Glomerular visceral epithelial cell (primary cell): ENCODE results near the gene C19orf85.
"Not testable (repeated sequence)": the region's sequence is repeated elsewhere in the genome, so short reads cannot be mapped to it uniquely, and the experiment has no call there.

ENCODE experiments used
- DNase-seq: peaks from one replicate; pipeline ENCODE4 v3.0.0-alpha.2; 2016; ENCODE audit errors: extremely low spot score

The C19orf85 gene

DNA sequence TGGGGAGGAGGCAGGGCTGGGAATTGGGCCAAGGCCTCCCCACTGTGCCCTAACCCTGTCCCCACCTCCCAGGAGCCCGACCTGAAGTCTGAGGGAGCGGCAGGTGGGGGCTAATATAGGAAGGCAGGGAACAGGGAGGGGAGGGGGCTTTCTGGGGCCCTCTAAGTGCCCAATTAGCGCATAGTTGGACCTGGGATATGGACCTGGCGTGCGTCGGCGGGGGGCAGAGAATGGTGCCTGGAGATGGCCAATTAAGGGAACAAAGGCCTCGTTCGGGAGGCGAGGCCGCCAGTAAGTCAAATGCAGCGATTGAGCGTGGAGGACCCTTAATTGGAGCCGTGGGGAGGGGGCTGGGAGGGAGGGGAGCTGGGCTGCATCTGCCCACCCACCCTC is at the start of gene C19orf85:
Gene C19orf85, minus strand, starts transcription at position 90 of the 393 bp plus-strand sequence. CDS start 197 bp downstream, outside the sequence.
- no peak for DNase-seq

- DNase-seq, result no peak
These were observed 43.6 kb upstream of the C19orf85 start for GRCh38 chr19:55508120-55508519.

- DNase-seq, result no peak
These were observed 40.4 kb upstream of the C19orf85 start for GRCh38 chr19:55504981-55505380.

- no peak for DNase-seq
These were observed 39.7 kb upstream of the C19orf85 start for GRCh38 chr19:55504252-55504603.

- peak; percentile 95 for DNase-seq
These were observed 39.1 kb upstream of the C19orf85 start for GRCh38 chr19:55503502-55504251.

- DNase-seq, result no peak
These were observed 38.6 kb upstream of the C19orf85 start for GRCh38 chr19:55503157-55503501.

- DNase-seq, result no peak
These were observed 37.8 kb upstream of the C19orf85 start for GRCh38 chr19:55502197-55502952.

DNA sequence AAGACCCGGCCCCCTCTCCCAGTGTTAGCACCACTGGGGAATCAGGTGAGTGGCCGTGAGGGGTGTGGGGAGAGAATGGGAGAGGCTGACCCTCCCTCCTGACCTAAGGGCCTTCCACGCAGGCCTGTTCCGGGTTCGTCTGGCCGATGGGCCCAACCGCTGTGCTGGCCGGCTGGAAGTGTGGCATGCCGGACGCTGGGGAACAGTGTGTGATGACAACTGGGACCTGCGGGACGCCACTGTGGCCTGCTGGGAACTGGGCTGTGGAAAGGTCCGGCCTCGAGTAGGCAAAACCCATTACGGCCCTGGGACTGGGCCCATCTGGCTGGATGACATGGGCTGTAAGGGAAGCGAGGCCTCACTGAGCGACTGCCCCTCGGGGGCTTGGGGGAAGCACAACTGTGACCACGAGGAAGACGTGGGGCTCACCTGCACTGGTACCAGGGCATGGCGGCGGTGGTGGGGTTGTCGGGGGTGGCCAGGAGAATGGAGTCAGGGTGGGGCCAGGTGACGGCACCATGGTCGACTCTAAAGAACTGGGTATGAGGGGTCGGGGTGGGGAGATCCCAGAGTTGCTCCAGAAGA is 35.9 kb upstream of the C19orf85 start:
- no peak for DNase-seq

GRCh38 chr19:55498246-55498840 is 33.8 kb upstream of the C19orf85 start:
- DNase-seq, result no peak

DNA sequence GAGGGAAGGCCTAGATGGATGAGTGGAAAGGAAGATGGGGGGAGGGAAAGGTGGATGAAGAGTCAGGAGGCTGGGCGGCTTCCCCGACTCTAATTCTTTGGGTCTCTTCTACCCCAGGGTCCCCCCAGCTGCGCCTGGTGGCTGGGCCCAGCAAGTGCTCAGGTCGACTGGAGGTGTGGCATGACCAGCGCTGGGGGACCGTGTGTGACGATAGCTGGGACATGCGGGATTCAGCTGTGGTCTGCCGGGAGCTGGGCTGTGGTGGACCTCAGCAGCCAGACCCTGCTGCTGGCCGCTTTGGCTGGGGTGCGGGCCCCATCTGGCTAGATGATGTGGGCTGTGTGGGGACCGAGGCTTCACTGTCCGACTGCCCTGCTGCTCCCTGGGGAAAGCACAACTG is 33.2 kb upstream of the C19orf85 start:
- no peak for DNase-seq

GRCh38 chr19:55496820-55497219 is 32.3 kb upstream of the C19orf85 start:
- DNase-seq, result not testable (repeated sequence)

GRCh38 chr19:55495646-55496349 is 31.2 kb upstream of the C19orf85 start:
- DNase-seq, result no peak

GRCh38 chr19:55494172-55494761 is 29.7 kb upstream of the C19orf85 start:
- DNase-seq, result no peak

- no peak for DNase-seq
These were observed 29.2 kb upstream of the C19orf85 start for GRCh38 chr19:55493645-55494171.

DNA sequence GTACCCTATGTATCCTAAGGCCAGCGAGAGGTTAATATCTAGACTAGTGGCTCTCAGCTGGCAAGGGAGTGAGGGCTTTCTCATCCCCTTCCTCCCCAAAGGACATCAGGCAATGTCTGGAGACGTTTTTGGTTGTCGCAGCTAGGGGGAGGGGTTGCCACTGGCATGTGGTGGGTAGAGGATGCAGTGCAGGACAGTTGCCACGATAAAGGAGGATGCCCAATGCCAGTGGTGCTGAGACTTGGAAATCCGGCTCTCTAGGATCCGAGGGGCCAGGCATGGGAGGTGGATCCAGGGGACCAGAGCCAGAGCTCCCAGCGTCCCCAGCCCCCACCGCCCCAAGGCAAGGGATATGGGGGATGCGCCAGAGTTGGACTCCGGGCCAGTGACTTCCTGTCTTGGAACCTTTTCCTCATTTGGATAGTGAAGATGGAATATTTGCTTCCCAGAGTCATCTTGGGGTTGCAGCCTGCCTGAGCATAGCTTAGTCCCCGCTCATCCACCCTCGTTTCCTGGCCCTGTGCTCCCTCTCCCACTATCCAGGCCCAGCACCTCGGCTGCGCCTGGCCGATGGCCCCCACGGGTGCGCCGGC is 28.6 kb upstream of the C19orf85 start:
- no peak for DNase-seq

DNA sequence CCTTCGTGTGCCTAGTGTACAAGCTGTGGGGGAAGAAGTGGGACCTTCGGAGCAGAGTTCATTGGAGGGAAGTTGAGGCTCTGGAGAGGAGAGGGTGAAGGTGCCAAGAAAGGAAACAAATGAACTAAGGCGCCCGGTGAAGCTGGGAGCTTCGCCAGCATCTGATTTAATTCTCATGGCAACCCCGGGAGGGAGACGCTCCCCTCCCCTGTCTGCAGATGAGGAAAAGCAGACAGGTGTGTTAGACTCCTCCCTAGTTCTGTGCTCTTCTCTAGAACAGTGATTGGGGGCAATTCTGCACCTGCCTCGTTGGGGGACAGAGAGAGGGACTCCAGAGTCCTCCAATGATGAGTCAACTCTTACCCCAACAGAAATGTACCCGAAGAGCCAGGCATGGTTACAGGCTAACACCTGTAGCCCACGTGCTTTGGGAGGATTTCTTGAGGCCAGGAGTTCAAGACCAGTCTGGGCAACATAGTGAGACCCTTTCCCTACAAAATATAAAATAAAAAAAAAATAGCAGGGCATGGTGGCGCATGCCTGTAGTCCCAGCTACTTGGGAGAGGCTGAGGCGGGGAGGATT is 27.9 kb upstream of the C19orf85 start:
- no peak for DNase-seq

DNA sequence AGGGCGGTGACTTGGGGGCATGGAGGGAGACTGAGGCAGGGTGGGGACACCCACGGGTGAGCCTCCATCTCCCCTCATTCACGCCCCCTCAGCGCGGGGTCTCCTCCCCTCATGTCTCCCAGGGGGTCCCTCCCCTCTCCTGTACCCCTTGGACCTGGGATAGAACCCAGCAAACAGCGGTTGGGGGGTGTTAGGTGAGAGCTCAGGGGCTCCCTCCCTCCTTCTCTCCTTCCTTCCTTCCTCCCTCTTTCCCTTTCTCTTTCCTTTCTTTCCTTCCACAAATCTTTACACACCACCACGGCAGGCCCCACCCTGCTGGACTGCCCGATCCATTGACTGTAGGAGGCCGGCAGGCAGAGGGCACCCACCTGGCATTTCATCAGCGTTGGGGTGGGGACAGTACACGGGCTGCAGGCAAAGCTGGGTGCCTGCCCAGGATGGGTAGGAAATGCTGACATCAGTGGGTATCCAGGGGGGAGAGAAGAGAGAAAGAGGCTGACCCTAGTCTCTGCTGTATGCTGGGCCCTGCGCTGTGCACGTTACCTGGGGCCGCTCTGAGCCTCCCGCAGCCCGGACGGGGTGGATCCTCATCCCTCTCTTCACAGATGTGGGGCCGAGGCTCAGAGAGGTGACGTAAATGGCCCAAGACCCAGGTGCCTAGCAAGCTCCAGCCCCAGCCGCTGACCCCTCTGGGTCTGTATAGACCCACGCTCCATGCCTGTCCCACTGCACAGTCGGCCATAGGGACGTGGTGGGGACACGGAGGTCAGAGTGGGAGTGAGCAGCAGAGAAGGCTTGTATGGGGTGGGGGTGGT is 27.2 kb upstream of the C19orf85 start:
- DNase-seq, result no peak

DNA sequence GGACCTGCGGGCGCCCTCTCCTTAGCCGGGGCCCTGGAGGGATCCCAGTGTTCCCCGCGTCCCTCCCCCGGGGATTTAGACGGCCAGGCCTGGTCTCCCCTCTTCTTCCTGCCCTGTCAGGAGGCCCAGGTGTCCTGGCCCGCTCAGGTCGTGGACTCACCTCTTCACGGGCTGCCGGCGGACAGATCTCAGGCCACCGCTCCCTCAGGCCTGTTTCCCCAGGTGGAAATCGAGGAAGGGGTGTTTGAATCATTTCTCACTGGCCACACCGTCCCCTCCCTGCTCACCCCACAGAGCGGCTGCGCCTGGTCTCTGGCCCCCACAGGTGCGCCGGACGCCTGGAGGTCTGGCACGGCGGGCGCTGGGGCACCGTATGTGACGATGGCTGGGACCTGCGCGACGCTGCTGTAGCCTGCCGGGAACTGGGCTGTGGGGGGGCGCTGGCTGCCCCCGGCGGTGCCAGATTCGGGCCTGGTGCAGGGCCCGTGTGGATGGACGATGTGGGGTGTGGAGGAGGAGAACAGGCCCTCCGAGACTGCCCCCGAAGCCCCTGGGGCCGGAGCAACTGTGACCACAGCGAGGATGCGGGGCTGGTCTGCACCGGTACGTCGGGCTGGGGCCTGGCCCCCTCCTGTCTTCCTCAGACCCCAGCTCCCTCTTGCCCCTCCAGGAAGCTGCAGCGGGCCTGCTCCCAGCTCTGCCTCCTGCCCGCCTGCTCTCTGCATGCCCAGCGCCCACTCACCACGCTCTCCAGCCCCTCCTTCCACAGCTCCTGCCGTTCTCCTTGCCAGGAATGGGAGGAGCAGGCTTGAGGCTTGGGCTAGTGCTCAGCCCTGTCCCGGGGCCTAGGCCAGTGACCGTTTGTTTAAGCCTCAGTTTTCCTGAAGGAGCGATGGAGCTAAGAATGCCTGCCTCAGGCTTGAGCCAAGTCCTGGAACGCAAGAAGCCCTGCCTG is 26.2 kb upstream of the C19orf85 start:
- no peak for DNase-seq
